OCI-LY3 (cell line): ENCODE data around the gene IFI35.

Experiments used
- H2AFZ ChIP-seq: fragments of 200-600, 300-600 bp; shearing (Covaris generic); 2 replicates; pipeline ENCODE4 v1.6.0; 2014; ENCODE audit warnings: antibody characterized with exemption, low read depth, low read length
- H3K27ac ChIP-seq: fragments of 200-600, 300-600 bp; sonication (generic); 2 replicates; pipeline ENCODE4 v1.5.1; 2014; ENCODE audit warnings: mild to moderate bottlenecking, low read length, moderate library complexity, mixed read lengths
- H3K27me3 ChIP-seq: fragments of 200-600, 300-600 bp; sonication (generic); 2 replicates; pipeline ENCODE4 v1.6.1; 2014; ENCODE audit warnings: low read depth, low read length, mixed read lengths
- H3K36me3 ChIP-seq: fragments of 200-600, 300-600 bp; sonication (generic); replicated peaks from 2 replicates; pipeline ENCODE3; 2014; ENCODE audit warnings: low read depth, low read length, mixed read lengths
- H3K4me1 ChIP-seq: fragments of 300-600, 200-600 bp; sonication (generic); 2 replicates; pipeline ENCODE4 v1.6.1; 2014; ENCODE audit warnings: low read length, mixed read lengths
- H3K4me2 ChIP-seq: fragments of 200-600, 300-600 bp; sonication (generic); 2 replicates; pipeline ENCODE4 v1.6.1; 2014; ENCODE audit warnings: low read length, mixed read lengths
- H3K4me3 ChIP-seq: fragments of 300-600, 200-600 bp; sonication (generic); 2 replicates; pipeline ENCODE4 v1.5.1; 2014; ENCODE audit warnings: antibody characterized with exemption, mild to moderate bottlenecking, low read length, moderate library complexity
- H3K79me2 ChIP-seq: fragments of 300-600, 200-600 bp; shearing (Covaris generic); 2 replicates; pipeline ENCODE4 v1.6.1; 2014; ENCODE audit warnings: mild to moderate bottlenecking, low read length, mixed read lengths
- H3K9ac ChIP-seq: fragments of 300-600, 200-600 bp; shearing (Covaris generic); 2 replicates; pipeline ENCODE4 v1.6.0; 2014; ENCODE audit warnings: mild to moderate bottlenecking, low read length, moderate library complexity
- H3K9me3 ChIP-seq: fragments of 200-600, 300-600 bp; shearing (Covaris generic); 2 replicates; pipeline ENCODE4 v1.6.1; 2014; ENCODE audit warnings: low read length, mixed read lengths; ENCODE audit not compliant: insufficient read depth
- H4K20me1 ChIP-seq: fragments of 200-600, 300-600 bp; sonication (generic); 2 replicates; pipeline ENCODE4 v1.6.1; 2016; ENCODE audit warnings: low read length, mixed read lengths; ENCODE audit not compliant: insufficient read depth
- CTCF ChIP-seq: fragments of 200-600, 300-600 bp; sonication (generic); IDR thresholded peaks from 2 replicates; pipeline ENCODE4 v1.5.1; 2014; ENCODE audit warnings: antibody characterized with exemption, low read length, low read depth
- EZH2phosphoT487 ChIP-seq: fragments of 200-600 bp; shearing (Covaris generic); IDR thresholded peaks from 2 replicates; pipeline ENCODE4 v1.6.1; 2018; ENCODE audit warnings: antibody characterized with exemption, mixed run types, low read depth

The IFI35 gene

GRCh38 chr17:43019418-43019817, 12.8 kb downstream of the IFI35 start:
- no peaks in the 10 kb centered on the region for H3K36me3 ChIP-seq
- no peak overlapping the region for H2AFZ ChIP-seq
- no peak overlapping the region for H3K9ac ChIP-seq
- H3K27me3 ChIP-seq: no peaks in the 10 kb centered on the region
- H3K4me2 ChIP-seq: no peak overlapping the region
- H4K20me1 ChIP-seq: no peaks in the 10 kb centered on the region
- no peak overlapping the region for H3K4me3 ChIP-seq
- no peaks in the 10 kb centered on the region for H3K79me2 ChIP-seq
- no peaks in the 10 kb centered on the region for H3K9me3 ChIP-seq
- no peak overlapping the region for H3K27ac ChIP-seq
- H3K4me1 ChIP-seq: peaks cover 3% of the 10 kb centered on the region; the same call in 1 of the 2 replicates
- TF ChIP-seq CTCF (no peak), EZH2phosphoT487 (no peak)

GRCh38 chr17:43020030-43020621, 13.5 kb downstream of the IFI35 start:
- Histone ChIP-seq H3K9me3 (no peaks in the 10 kb centered on the region), H3K27ac (no peak overlapping the region), H3K4me2 (no peak overlapping the region), H4K20me1 (no peaks in the 10 kb centered on the region), H3K4me3 (no peak overlapping the region), H3K27me3 (no peaks in the 10 kb centered on the region), H3K4me1 (peaks cover 3% of the 10 kb centered on the region; the same call in 1 of the 2 replicates), H2AFZ (no peak overlapping the region), H3K79me2 (no peaks in the 10 kb centered on the region), H3K9ac (no peak overlapping the region), H3K36me3 (no peaks in the 10 kb centered on the region)
- TF ChIP-seq EZH2phosphoT487: no peak

- Histone ChIP-seq H3K36me3 (no peaks in the 10 kb centered on the region), H4K20me1 (no peaks in the 10 kb centered on the region), H3K4me1 (peaks cover 3% of the 10 kb centered on the region; the same call in 1 of the 2 replicates), H3K9ac (peak overlapping the region; percentile 53), H3K9me3 (no peaks in the 10 kb centered on the region), H3K4me2 (peak overlapping the region; percentile 84), H3K27ac (no peak overlapping the region), H3K4me3 (peak overlapping the region; percentile 84), H3K27me3 (no peaks in the 10 kb centered on the region), H2AFZ (no peak overlapping the region), H3K79me2 (no peaks in the 10 kb centered on the region)
- TF ChIP-seq EZH2phosphoT487 (no peak), CTCF (no peak)
Observed at GRCh38 chr17:43020789-43021740, 14.5 kb downstream of the IFI35 start.

GRCh38 chr17:43021741-43022512, 15.3 kb downstream of the IFI35 start, which contains the start of gene VAT1:
Gene VAT1 (minus strand): TSS chr17:43022385. CDS start chr17:43022322, 63 bp downstream.
- Histone ChIP-seq H3K27ac (no peak within 1 kb of the TSS), H4K20me1 (no peaks in the 10 kb centered on the region), H3K27me3 (no peaks in the 10 kb centered on the region), H3K4me1 (peaks cover 3% of the 10 kb centered on the region; the same call in 1 of the 2 replicates), H2AFZ (peak within 1 kb of the TSS; percentile 69), H3K36me3 (no peaks in the 10 kb centered on the region), H3K4me2 (peak within 1 kb of the TSS; percentile 84), H3K79me2 (no peaks in the 10 kb centered on the region), H3K4me3 (peak within 1 kb of the TSS; percentile 84), H3K9ac (peak within 1 kb of the TSS; percentile 53), H3K9me3 (no peaks in the 10 kb centered on the region)
- TF ChIP-seq EZH2phosphoT487 (no peak), CTCF (no peak)
